Right hindlimb (tissue), 1 donor: ENCODE data around the gene MYORG.

ENCODE experiments used
- DNase-seq: peaks from one replicate; pipeline ENCODE4 v3.0.0-alpha.2; 2018

MYORG gene

DNA sequence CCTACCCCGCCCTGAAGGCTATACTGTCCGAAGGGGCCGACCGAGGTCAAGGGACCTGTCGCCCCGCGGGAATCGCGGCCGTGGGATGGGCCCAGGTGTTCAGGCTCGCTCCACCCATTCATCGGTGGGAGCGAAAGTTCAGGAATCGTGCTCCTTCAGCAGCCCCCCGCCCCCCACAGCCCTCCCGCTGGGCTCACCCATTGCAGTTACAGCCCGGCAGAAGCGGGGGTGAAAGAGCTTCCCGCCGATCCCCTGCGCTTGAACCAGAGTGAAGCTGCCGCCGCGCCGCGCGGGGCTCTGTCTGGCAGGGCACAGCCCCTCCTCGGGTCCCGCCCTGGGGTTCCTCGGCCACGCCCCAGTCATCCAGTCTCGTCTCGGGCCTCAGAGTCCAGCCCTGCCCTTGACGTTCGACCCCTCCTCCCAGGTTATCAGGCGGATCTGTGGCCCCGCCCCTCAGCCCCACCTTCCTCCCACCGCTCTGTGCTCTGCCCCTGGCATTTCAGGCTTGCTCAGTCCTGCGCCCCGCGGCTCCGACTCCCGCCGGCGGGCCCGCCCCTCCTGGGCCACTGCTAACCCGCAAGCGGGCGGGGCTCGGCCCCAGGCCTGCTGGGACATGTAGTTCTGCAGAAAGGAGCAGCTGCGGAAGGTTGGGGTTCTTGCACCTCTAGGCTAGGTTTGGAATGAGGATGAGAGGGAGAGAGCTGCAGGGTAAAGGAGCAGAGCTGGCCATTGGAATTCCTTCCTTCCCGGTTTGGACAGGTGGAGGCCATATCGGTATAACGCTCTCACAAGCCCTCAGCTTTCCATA lies at the start of gene MYORG:
TSS of gene MYORG (minus strand) at position 303 of the 808 bp plus-strand sequence. CDS start 3,955 bp downstream, outside the sequence.
- peak; percentile 91 for DNase-seq

DNA sequence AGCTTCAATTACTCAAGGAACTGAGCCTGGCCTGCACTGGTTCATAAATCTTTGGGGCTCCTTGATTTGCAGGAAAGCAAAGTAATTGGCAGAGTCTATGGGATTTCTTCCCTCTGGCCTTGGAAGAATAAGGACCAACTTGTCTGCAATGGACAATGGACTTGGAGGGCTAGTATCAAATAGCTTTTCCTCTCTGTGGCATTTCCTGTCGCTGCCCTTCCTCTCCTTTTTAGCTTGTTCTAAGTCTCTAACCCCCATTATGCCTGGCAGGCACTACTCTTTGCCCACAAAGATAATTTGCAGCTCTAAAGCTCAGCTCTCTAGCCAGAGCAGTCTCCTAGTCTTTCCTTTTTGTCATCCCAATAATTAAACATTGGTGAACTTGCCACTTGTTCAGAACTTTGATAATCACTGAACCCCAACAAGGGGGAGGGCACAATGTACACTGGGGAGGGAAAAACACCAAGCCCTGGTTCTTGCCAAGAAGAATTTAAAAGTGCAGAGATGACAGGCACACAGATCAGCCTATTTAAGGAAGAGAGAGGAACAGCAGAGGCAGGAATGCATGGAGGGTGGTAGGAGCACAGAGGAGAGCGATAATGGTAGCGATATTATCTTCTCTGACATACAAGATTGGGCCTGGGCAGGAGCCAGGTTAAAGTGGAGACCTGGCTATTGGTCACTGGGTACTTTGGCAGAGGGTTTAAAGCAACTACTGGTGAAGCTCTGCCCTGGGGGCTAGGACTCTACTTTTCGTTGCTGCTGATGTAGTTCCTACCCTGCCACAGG lies 43.2 kb upstream of the MYORG start:
- DNase-seq = no peak

- DNase-seq = no peak
These were observed 41.0 kb upstream of the MYORG start for GRCh38 chr9:34417734-34418133.

- DNase-seq = peak; percentile 74
These were observed 36.6 kb upstream of the MYORG start for GRCh38 chr9:34413231-34413852.

- DNase-seq = no peak
These were observed 35.6 kb upstream of the MYORG start for GRCh38 chr9:34412336-34412735.

DNA sequence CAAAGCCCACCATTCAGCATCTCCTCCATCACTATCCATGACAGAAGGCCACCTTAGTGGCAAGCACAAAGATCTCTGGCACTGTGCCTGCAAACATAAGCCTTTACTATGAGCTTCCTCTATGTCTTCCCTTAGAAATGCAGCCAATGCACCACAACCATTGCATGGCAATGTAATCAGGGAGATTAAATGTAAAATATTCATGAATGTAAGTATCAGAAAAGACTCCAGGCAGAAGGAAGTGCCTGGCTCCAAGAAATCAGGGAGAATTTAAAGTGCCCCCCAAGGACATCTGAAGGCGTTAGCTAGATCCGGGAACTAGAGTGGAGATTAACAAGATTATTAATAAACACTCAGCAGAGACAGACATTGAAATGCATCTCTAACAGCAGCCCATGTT lies 32.5 kb upstream of the MYORG start:
- DNase-seq = no peak

GRCh38 chr9:34408173-34408572 lies 31.5 kb upstream of the MYORG start:
- DNase-seq = no peak

GRCh38 chr9:34406219-34406618 lies 29.5 kb upstream of the MYORG start:
- no peak for DNase-seq

- DNase-seq = no peak
These were observed 29.0 kb upstream of the MYORG start for GRCh38 chr9:34405719-34406118.

DNA sequence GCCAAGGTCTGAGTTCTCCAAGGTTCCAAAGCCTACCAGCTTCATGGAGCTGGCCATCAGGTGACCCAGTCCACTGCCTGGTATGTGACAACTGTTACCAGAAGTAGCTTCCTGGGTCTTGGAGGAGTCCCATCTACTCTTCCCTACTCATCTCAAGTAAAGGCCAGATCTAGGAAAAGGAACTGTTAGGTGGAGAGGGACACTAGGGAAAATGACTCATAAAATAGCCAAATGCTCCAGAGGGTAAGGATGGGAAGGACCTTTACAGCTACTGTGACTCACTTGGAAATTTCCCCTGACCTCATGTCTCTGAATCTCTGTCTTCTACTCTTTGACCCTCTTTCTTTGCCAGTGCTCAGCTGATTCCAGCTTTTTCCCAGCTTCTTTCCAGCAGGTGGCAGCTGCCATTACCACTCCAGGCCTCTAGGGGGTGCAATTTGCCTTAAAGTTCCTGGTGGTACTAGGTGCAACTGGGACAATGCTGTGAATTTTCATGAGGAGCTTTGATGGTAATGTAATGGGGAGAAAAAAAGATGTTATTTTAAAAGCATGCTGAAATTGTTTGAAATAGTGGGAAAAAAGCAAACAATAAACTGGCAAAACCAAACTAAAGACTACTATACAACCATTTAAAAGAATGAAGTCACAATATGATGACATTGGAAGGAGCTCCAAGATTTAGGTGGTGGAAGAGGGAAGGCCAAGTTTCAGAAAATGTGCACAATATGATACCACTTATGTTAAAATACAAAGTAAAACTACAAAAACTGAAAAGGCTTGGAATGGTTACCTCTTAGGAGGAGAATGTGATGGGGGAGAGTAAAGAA lies 27.1 kb upstream of the MYORG start:
- DNase-seq = peak; percentile 65

DNA sequence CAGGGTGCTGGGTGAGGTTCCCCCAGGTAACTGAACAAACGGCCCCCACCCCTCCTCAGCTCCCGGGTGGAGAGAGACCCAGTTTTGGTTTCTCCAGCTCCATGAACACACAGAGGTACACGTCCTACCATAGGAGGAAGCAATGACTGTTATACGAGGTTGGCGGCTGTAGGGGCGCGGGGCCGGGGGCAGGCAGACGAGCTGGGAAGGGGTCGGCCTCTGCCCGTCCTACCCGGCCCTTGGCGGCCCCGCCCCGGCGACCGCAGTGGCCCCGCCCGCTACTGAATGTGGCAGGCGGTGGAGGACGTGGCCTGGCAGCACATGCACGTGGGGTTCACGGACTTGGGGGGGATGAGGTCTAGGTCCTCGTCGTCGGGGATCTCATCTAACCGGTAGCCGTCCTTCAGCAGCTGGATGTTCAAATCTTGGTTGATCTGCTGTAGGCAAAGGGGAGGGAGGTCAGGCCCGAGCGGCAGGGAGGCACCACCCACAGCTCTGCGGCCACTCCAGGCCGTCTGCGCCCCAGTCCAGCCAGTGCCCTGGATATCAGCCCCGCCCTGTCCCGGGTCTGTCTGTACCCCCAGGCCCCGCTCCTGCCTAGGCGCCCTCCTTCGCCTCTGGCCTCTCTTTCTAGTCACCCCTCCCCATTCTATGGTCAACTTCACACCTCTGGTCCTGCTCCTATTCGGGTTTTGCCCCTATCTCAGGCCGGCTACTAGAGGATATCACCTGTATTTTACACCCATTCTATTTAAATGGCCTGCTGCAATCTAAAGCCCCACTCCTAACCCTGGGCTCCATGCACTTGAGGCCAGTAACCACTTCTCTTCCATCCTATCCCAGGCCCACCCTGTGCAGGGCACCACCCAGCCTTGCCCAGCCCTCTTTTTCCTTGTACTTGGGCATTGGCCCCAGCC lies 24.2 kb upstream of the MYORG start:
- no peak for DNase-seq

DNA sequence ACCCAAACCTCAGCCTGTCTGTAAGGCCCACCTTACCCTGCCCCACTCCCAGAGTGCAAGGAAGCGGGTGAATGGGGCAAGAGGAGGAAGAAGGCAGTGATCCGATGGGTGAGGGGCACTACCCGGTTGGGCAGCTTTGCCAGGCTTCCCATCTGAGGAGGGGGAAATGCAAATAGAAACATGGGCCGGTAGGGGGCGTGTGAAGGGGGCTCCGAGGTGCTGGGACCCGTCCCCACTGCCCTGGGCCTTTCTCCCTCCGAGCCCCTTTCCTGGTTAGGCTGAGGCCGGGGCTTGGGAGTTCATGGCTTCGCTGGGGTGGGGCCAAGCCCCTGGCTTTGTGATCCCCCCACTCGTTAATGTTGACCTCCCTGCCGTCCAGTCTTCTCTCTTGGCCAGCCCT lies 23.6 kb upstream of the MYORG start:
- no peak for DNase-seq

DNA sequence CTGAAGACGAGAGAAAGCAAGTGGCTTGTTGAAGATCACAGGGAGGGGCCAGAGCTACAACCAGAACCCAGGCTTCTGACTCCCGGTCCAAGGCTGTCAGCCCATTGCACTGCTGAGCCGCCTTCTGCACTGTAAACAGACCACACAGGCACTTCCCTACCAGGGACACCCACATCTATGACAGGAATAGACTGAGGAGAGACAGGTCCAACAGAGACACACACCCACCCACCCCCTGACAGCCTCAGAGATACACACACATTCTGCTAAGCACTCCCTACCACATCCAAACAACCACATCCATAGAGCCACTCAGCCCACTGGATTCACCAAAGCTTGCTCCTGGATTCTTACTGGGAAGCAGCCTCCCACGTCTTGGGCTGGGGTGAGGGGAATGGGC lies 23.0 kb upstream of the MYORG start:
- DNase-seq = no peak

DNA sequence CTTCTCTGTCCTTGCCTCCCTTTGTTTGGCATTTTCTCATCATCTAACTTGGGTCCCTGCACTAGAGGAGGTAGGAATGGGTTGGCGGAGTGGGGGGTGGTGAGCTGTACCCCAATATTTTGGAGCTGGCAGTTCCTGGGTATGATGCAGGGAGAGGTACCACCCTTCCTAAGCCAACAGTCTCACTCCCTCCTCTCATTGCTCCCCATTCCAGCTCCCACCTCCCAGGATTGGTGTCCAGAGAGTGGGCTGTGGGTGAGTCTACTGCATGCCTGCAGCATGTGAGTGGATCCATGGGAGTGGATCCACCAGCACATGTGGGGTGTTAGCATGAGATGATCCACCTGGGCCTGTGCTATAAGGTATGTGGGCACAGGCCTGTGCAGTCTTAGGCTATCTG lies 22.2 kb upstream of the MYORG start:
- no peak for DNase-seq

DNA sequence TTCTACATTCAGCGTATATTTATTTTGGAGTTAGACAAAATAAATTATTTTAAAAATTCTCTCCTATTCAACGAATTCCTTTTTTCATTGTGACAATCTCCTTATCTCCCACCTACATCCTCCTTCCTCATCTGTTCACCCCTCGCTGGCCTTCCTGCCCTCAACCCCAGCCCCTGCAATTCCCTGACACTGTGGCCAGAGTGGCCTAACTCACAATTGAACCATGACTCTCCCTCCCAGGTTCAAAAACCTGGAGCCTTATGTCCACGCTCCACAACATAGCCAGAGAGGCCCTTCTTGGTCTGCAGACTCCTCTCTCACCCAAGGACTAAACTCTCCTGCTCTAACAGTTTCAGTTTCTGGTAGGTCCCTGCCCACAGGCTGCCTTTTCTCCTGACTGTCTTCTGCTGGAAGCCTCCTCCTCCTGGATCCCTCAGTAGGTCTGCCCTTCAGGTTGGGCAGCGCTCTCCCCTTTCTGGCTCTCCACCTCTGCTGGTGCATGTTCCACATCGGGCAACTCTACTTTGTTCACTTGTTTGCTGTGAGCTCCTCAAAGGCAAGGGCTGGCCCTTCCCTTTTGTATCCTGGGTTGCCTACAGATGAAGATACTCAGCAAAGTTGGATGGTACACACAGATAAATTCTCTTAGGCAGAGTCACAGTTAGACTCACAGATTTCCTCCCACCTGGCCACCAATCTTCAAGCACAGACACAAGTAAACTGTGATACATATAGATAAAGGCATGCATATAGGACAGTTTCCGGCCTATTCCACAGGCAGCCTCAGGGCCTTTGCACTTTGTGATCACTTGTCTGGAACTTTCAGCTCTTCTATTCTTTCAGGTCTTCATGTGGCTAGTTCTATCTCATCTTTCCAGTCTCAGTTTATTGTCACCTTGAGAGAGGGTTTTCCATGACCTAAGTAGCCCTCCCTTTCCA lies 19.8 kb upstream of the MYORG start:
- DNase-seq = no peak

DNA sequence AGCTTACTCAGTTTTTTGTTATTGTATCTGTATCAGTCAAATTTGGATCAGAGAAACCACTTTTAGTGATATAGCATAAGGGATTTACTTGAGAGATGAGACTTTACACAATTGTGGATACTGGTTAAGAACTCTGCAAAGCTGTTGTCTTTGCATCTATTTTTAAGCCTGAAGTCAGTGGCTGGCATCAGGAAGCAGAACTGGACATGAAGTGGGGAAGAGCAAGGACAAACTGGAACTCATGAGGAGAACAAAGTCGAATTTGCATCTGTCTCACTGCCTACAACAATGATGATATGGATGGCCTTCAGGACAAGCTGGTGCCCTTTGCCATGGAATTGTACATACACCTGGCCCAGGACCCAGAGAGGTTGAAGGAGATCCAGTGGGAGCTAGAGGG lies 15.8 kb upstream of the MYORG start:
- no peak for DNase-seq

DNA sequence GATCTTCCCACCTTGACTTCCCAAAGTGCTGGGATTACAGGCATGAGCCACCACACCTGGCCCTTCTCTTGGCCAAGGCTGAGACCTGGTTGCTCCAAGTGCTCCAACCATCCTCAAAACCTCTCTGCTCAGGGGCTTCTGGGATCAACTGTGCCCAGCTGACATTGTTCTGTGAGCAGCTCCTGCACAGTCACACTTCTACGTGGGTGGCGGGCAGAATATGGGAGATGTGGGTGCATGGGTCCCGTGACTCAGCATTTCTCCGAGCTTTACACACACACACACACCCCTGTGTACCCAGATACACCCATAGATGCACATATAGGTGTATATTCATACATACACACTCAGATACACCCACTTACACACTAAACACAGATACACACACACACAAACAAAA lies 10.5 kb upstream of the MYORG start:
- DNase-seq = no peak

DNA sequence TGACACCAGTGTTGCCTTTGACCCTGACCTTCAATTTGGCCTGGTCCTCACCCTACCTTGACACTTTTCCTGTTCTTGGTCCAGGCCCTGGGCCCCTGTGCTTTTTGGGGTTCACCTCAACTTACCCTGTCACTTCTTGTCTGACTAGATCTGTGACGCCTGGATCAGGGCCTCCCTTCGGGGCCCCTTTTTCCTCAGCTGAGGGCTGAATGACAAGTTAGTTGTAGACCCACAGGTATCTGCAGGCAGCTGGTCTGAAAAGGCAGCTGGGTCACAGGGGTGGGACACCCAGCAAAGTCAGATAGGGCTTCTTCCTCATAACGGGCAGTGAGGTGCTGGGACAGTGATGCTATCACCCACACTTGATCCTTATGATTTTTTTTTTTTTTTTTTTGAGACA lies 10.0 kb upstream of the MYORG start:
- DNase-seq = no peak

GRCh38 chr9:34385561-34386230 lies 9.0 kb upstream of the MYORG start:
- no peak for DNase-seq
